ENCODE measurements around the gene SHMT2.

- no peak for TF ChIP-seq RARB (CRISPR knock-in tag; IDR thresholded peaks at IDR 0.05)
- no peak for TF ChIP-seq ESRRG (CRISPR knock-in tag; IDR thresholded peaks at IDR 0.05)
- no peak for TF ChIP-seq POU6F1 (CRISPR knock-in tag; IDR thresholded peaks at IDR 0.05; ENCODE audit: borderline replicate concordance, low read depth)
Observed at GRCh38 chr12:57222286-57223190, 7.0 kb upstream of the SHMT2 start.
